ELR (cell line): ENCODE data around the gene EXOC3.

Experiments
- DNase-seq: peaks from one replicate; pipeline ENCODE4 v3.0.0-alpha.2; 2015; ENCODE audit warnings: low read depth

EXOC3 gene

GRCh38 chr5:457195-457961, 14.4 kb downstream of the EXOC3 start:
- no peak for DNase-seq

- peak; percentile 90 for DNase-seq
Observed at GRCh38 chr5:458547-459353, 15.8 kb downstream of the EXOC3 start.

- no peak for DNase-seq
Observed at GRCh38 chr5:459562-460272, 16.7 kb downstream of the EXOC3 start.

- DNase-seq, result no peak
Observed at GRCh38 chr5:460273-460625, 17.3 kb downstream of the EXOC3 start.

GRCh38 chr5:462051-462481, 19.1 kb downstream of the EXOC3 start:
- DNase-seq, result no peak

- no peak for DNase-seq
Observed at GRCh38 chr5:463301-463700, 20.3 kb downstream of the EXOC3 start.

- no peak for DNase-seq
Observed at GRCh38 chr5:463952-464351, 21.0 kb downstream of the EXOC3 start.

- no peak for DNase-seq
Observed at GRCh38 chr5:464446-464842, 21.5 kb downstream of the EXOC3 start.

GRCh38 chr5:464843-465590, 22.0 kb downstream of the EXOC3 start:
- no peak for DNase-seq

- DNase-seq, result no peak
Observed at GRCh38 chr5:465591-466403, 22.8 kb downstream of the EXOC3 start.

- DNase-seq, result no peak
Observed at GRCh38 chr5:466661-467310, 23.8 kb downstream of the EXOC3 start.

- DNase-seq, result no peak
Observed at GRCh38 chr5:468401-468800, 25.4 kb downstream of the EXOC3 start.

GRCh38 chr5:469752-470483, 26.9 kb downstream of the EXOC3 start:
- no peak for DNase-seq

GRCh38 chr5:470961-471749, 28.2 kb downstream of the EXOC3 start:
- no peak for DNase-seq

- DNase-seq, result no peak
Observed at GRCh38 chr5:471750-472058, 28.7 kb downstream of the EXOC3 start.

GRCh38 chr5:472076-472655, 29.2 kb downstream of the EXOC3 start:
- DNase-seq, result peak; percentile 32

- peak; percentile 86 for DNase-seq
Observed at GRCh38 chr5:472656-473550, 29.9 kb downstream of the EXOC3 start.
